Coronary artery (tissue), 2 donors: ENCODE measurements around the gene CYGB.

ENCODE experiments used
- DNase-seq: peaks from one replicate; pipeline ENCODE4 v3.0.0-alpha.2; 2017; ENCODE audit warnings: low spot score
- H3K27ac ChIP-seq, 2 donors: fragments of 200-600 bp; sonication (generic); one replicate each; pipeline ENCODE4 v1.5.1; 2016 to 2019
- H3K4me3 ChIP-seq: fragments of 200-600 bp; sonication (generic); 2 replicates; pipeline ENCODE4 v1.5.1; 2016; ENCODE audit warnings: mild to moderate bottlenecking, moderate library complexity
- CTCF ChIP-seq: fragments of 200-600 bp; sonication (generic); IDR thresholded peaks from one replicate; pipeline ENCODE4 v1.5.1; 2019; ENCODE audit warnings: antibody characterized with exemption

CYGB gene

GRCh38 chr17:76495663-76496400 lies 41.7 kb downstream of the CYGB start:
- no peak for DNase-seq
- Histone ChIP-seq H3K27ac (peak overlapping the region in 1 of 2 donors; percentile 1), H3K4me3 (no peak overlapping the region)
- TF ChIP-seq CTCF = no peak

GRCh38 chr17:76493505-76494167 lies 43.9 kb downstream of the CYGB start:
- H3K27ac ChIP-seq = peak overlapping the region; percentile 46 to 81
- H3K4me3 ChIP-seq = peak overlapping the region; percentile 8
- no peak for DNase-seq
- TF ChIP-seq CTCF = no peak

- DNase-seq = no peak
- H3K4me3 ChIP-seq = peak overlapping the region; percentile 17
- peak overlapping the region; percentile 46 to 81 for H3K27ac ChIP-seq
- no peak for TF ChIP-seq CTCF
Observed at GRCh38 chr17:76492989-76493501, 44.5 kb downstream of the CYGB start.

GRCh38 chr17:76492123-76492988 lies 45.2 kb downstream of the CYGB start:
- peak overlapping the region; percentile 46 to 81 for H3K27ac ChIP-seq
- H3K4me3 ChIP-seq = peak overlapping the region; percentile 17
- DNase-seq = no peak
- no peak for TF ChIP-seq CTCF

GRCh38 chr17:76491271-76492122 lies 46.0 kb downstream of the CYGB start:
- TF ChIP-seq CTCF = no peak
- DNase-seq = no peak
- H3K4me3 ChIP-seq = no peak overlapping the region
- peak overlapping the region; percentile 46 to 81 for H3K27ac ChIP-seq

GRCh38 chr17:76490112-76490710 lies 47.3 kb downstream of the CYGB start:
- Histone ChIP-seq H3K27ac (peak overlapping the region in 1 of 2 donors; percentile 81), H3K4me3 (no peak overlapping the region)
- TF ChIP-seq CTCF = no peak
- DNase-seq = no peak
